Retina (tissue), 1 donor: ENCODE measurements around the gene YEATS4.

ENCODE experiments used
- DNase-seq: peaks from one replicate; pipeline ENCODE4 v3.0.0-alpha.2; 2016

The YEATS4 gene

DNA sequence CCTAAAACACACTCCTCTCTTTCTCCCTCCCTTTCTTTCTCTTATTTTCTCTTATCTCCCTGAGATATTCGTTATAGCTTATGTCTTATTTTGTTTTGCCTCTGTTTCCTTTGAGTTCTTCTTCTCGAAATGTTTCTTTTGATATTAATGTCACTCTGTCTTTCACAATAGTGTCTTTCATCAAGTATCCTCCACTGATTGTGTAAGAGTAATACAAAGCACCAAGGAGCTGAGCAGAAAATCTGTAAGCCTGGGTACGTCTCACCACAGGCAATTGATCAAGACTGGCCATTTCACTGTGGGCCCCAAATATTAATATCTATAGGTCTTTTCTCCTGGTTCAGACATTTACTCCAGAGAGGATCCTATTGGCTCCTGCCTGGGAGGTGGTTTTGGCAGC lies 16.2 kb upstream of the YEATS4 start:
- DNase-seq = no peak

DNA sequence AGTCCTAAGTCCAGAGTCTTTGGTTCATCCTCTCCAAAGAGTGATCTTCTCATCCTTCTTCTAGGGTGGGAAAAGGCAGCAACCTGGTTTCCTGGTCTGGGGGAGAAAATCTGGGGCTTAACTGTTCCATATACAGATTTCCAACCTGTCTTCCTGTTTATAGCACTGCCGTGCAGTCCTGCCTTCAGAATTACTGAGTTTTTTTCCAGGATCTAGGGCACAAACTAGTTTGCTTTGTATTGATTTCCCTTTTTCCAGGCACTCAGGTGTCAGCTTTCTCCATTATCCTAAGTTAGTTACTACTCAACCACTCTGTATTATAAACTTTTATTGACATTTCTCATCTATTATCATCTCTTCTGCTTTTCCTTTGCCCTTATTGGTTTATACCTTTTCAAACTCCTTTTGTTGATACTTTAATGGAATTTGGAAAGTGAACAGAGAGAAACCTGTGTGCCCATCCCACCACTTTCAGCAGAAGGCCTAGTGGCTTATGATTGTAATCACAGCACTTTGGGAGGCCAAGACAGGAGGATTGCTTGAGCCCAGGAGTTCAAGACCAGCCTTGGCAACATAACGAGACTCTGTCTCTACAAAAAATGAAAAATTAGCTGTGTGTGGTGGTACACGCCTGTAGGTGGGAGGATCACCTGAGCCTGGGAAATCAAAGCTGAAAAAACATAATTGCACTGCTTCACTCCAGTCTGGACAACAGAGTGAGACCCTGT lies 15.5 kb upstream of the YEATS4 start:
- no peak for DNase-seq

GRCh38 chr12:69345077-69345476 lies 14.5 kb upstream of the YEATS4 start:
- no peak for DNase-seq

DNA sequence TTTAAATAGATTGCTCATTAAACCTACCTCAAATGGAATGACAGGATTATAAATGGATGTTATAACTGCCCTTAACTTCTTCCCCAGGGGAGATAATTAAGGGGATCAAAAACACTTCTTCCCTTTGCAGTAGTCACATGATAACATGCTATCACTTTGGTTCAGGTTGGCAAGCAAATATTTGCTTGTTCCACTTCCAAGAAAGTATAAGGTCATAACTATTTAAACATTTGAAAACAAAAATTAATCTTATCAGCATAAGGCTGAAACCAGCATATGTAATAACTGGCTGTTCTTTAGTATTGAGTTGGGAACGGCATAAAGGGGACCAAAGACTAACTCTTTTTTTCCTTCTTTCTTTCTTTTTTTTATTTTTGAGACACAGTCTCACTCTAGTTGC lies 13.8 kb upstream of the YEATS4 start:
- no peak for DNase-seq

GRCh38 chr12:69348162-69348938 lies 11.2 kb upstream of the YEATS4 start, which contains the start of gene LYZ:
TSS of gene LYZ (plus strand) at chr12:69348381. CDS start at chr12:69348409, 28 bp downstream.
- DNase-seq = no peak

DNA sequence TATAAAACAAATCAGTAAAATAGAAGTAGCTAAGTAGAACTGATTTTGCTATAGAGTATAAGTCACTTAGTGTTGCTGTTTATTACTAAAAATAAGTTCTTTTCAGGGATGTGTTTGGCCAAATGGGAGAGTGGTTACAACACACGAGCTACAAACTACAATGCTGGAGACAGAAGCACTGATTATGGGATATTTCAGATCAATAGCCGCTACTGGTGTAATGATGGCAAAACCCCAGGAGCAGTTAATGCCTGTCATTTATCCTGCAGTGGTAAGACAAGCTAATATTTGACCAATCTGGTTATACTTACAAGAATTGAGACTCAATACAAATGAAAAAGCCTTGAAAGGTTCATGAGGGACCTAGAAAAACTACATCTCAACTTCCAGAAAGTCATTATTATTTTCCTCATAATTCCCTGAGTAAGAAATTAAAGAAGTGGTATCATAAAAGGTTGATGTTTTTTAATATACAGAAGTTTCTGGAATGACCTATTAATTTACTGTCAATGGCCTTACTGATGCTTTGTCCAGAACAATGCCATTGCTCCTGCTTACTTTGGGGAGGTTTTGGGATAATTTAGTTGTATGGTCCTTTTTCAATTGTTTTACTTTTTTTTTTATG lies 9.4 kb upstream of the YEATS4 start:
- no peak for DNase-seq

GRCh38 chr12:69350777-69351176 lies 8.8 kb upstream of the YEATS4 start:
- no peak for DNase-seq

DNA sequence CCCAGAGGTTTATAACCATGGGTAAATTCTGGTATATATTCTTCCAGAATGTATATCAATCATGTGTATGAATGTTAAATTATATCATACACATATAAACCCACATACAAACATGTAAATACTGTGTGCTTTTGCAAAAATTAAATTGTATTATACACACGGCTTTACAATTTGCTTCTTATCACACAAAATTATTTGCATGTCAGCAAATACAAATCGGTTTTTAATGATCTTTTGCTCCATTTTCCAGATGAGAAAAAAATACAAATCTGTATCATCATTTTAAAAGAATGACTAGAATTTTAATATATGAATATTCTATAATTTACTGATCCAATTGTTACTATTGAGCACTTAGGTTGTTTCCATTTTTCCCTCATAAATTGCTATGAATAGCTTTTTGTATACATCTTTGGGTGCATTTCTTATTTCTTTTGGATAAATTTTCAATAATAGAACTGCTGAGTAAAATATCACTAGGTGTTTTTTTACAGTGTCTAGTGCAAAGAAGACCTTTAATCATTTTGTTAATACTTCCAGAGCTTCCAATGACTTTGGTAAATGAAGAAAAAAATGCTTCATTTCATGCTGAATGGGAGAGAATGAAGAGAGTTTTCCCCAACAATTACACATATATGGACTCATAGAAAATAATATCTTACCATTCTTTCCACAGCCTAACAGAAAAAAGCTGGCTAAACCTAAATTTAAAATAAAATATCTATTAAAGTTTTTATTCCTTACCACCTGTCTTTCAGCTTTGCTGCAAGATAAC lies 7.9 kb upstream of the YEATS4 start:
- DNase-seq = no peak

GRCh38 chr12:69352904-69353303 lies 6.6 kb upstream of the YEATS4 start:
- no peak for DNase-seq

- no peak for DNase-seq
Observed at GRCh38 chr12:69354172-69354555, 5.4 kb upstream of the YEATS4 start.

GRCh38 chr12:69354556-69355187 lies 4.9 kb upstream of the YEATS4 start:
- DNase-seq = peak; percentile 25

DNA sequence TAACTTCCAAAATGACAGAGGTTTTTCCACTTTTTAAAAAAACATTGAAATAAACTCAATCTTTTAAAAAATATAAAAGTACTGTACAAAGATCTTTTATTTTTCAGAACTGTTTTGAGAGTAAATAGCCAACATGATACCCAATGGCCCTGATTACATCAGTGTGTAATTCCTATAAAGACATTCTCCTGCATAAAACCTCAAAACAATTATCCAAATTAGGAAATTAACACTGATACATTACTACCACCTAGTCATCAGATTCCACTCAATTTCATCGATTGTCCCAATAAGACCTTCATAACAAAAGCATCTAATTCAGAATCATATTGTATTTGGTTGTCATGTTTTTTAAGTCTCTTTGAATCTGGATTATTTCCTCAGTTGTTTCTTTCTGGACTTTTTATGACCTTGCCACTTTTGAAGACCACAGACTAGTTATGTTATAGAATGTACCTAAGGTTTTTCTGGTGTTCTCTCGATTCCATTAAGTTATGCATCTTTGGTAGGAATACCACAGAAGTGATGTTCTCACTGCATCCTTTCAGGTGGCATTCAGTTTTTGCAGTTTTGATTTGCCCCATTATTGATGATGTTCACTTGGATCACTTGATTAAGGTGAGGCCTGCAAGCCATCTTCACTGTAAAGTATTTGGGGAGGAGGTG lies 4.0 kb upstream of the YEATS4 start:
- DNase-seq = no peak

- DNase-seq = no peak
Observed at GRCh38 chr12:69360348-69360672, 767 bp downstream of the YEATS4 start.

DNA sequence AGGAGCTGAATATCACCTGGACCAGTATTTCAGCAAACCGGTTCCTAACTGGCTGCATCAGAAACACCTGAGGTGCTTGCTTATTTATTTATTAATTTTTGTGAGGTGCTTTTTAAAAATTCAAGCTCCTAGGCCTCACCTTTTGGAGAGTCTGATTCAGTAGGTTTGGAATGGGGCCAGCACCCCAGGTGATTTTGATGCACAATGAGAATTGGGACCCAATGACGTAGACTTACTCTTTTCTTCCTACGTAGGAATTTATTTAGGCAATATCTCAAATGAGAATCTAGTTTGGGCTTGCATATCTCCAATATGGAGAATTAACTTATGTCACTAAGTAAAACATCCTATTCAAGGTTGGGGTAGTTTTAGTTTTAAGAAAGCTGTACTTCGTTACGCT lies 7.3 kb downstream of the YEATS4 start:
- DNase-seq = no peak

- DNase-seq = no peak
Observed at GRCh38 chr12:69368171-69368570, 8.6 kb downstream of the YEATS4 start.

- no peak for DNase-seq
Observed at GRCh38 chr12:69383074-69383473, 23.5 kb downstream of the YEATS4 start.

GRCh38 chr12:69385038-69385437 lies 25.5 kb downstream of the YEATS4 start:
- DNase-seq = no peak

- DNase-seq = no peak
Observed at GRCh38 chr12:69386921-69387320, 27.4 kb downstream of the YEATS4 start.

DNA sequence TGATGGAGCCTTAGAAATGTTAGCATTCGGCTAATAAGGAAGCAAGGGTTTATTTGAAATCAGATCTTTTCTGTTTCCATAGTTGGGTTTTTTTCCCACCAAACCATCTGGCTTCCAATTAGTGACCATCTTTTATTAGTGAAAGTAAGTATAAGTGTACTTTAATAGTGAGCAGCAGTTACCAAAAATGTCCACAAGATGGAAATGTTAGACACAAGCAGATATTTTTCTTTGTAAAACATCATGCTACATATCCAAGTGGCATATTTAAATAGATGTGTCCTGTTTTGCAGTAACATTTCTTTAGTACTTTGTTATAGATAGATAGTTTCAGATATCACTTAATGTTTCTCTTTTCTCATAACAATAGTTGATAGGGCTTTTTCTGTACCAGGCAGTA lies 28.8 kb downstream of the YEATS4 start:
- DNase-seq = no peak

DNA sequence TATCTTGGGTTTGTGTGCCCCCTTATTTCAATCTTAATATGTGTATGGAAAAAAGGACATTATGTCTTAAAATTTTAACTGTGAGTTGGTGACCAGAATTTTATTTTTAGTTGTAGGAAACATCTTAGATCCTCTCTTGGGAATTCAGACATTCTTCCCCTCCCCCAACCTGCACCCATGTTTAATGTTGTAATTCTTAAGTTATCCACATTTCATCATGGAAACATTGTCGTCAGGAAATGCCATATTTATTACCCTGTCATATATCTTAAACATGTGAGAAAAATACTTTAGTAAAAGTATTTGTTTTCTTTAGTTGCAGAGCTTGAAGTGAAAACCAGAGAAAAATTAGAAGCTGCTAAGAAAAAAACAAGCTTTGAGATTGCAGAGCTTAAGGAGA lies 30.3 kb downstream of the YEATS4 start:
- DNase-seq = no peak

GRCh38 chr12:69392179-69392928 lies 32.8 kb downstream of the YEATS4 start:
- no peak for DNase-seq

DNA sequence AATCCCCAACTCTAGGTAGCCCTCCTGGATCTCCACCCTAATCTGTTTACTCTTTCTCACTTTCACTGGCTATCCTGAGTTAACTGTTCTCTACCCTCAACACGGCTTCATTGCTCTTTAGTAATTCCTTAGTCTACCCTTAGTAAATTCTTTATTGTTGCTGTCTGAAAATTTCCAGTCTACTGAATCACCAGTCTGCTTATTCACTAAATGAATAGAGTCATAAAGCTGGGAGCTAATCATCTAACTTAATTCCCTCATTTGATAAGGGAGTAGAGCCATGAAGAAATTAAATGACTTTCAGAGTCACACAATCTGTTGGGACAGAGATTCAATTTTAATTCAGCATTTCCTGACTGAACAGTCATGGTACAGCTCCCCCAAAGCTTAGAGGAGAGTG lies 36.5 kb downstream of the YEATS4 start:
- no peak for DNase-seq
